GM13977 (cell line): ENCODE data around the gene ZNF467.

Experiments
- DNase-seq: peaks from one replicate; pipeline ENCODE4 v3.0.0; 2012; ENCODE audit warnings: low spot score
- in situ Hi-C: fragments of 300-500 bp; cut with MboI; formaldehyde crosslinking; loops from one replicate; pipeline ENCODE4 v1.12.0; 2022; ENCODE audit warnings: low sequenced_read_pairs, low pct_unique_long_range_greater_than_20kb, mixed read lengths, inconsistent platforms; ENCODE audit not compliant: unreplicated experiment
- TF ChIP-seq, protein P1 (sequence below): IDR thresholded peaks from 2 replicates; pipeline ENCODE4 v1.5.1; 2012; ENCODE audit warnings: mild to moderate bottlenecking, control low read depth; ENCODE audit not compliant: insufficient read depth; ENCODE audit errors: extremely low read depth, missing control alignments

The ZNF467 gene

DNA sequence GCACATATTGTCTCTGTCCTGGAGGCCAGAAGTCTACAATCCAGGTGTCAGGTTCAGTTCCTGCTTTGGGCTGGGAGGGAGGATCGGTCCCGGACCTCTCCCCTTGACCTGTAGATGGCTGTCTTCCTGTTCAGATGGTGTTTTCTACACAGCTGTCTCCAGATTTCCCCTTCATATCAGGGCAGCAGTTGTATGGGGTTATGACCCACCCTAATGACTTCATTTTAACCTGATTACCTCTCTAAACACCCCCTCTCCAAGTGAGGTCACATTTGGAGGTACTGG, 38.7 kb downstream of the ZNF467 start:
- no peak for DNase-seq
- in situ Hi-C loops, result no loop called here
- TF ChIP-seq, protein P1, sequence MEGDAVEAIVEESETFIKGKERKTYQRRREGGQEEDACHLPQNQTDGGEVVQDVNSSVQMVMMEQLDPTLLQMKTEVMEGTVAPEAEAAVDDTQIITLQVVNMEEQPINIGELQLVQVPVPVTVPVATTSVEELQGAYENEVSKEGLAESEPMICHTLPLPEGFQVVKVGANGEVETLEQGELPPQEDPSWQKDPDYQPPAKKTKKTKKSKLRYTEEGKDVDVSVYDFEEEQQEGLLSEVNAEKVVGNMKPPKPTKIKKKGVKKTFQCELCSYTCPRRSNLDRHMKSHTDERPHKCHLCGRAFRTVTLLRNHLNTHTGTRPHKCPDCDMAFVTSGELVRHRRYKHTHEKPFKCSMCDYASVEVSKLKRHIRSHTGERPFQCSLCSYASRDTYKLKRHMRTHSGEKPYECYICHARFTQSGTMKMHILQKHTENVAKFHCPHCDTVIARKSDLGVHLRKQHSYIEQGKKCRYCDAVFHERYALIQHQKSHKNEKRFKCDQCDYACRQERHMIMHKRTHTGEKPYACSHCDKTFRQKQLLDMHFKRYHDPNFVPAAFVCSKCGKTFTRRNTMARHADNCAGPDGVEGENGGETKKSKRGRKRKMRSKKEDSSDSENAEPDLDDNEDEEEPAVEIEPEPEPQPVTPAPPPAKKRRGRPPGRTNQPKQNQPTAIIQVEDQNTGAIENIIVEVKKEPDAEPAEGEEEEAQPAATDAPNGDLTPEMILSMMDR, result no peak

DNA sequence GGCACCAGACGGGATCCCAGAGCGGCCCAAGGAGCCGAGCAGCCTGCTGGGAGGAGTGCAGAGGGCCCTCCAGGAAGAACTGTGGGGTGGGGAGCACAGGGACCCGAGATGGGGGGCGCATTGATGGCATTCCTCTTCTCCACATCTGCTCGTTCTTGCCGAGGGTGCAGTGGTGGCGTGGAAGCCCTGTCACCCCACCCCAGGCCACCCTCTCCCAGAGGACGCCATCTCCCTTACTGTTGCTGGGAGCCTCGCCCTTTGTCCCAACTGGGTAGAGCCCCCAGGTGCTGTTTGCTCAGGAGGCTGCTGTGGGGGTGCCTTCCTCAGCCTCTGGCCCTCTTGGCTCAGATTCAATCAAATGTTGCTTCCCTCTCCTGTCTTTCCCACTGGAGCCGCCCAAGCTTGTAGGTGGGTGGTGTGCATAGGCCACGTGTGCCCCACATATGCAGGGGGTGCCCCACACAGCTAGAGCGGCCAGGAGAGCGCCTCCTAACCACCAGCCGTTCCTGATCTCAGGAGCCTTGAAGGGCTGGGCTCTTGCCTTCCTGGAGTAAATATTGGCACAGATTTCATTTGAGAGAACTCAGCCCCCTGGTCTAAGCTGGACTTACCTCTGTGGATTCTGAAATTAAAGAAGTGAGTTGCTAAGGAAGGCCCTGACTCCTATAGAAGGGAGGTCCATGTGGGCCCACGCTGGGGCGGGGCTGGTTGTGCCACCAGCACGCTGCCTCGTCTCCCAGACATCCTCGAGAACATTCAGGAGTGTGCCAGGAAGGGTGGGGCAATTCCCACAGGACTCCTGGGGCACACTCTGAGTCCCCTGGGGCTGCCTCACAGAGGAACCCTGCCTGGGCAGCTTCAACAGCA, 39.2 kb downstream of the ZNF467 start:
- TF ChIP-seq, protein P1, result no peak
- in situ Hi-C loops, result no loop called here
- no peak for DNase-seq

DNA sequence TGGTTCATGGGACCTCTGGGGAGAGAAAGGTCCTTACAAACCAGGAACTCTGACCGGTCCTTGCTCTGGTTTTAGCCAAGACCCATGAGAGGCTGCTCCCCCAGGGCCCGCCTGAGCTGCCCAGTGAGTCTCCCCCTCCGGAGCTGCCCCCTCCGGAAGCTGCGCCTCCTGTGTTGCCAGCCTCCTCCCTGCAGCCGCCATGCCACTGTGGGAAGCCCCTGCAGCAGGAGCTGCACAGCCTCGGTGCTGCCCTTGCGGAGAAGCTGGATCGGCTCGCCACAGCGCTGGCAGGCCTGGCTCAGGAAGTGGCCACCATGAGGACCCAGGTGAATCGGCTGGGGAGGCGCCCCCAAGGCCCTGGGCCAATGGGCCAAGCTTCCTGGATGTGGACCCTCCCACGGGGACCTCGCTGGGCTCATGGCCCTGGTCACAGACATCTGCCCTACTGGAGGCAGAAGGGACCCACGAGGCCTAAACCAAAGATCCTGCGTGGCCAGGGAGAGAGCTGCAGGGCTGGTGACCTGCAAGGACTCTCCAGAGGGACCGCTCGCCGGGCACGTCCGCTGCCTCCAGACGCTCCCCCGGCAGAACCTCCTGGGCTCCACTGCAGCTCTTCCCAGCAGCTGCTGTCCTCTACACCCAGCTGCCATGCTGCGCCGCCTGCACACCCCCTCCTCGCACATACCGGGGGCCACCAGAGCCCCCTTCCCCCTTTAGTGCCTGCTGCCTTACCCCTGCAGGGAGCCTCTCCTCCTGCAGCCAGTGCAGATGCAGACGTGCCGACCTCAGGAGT, 40.1 kb downstream of the ZNF467 start:
- TF ChIP-seq, protein P1, result no peak
- DNase-seq, result no peak
- in situ Hi-C loops, result no loop called here

DNA sequence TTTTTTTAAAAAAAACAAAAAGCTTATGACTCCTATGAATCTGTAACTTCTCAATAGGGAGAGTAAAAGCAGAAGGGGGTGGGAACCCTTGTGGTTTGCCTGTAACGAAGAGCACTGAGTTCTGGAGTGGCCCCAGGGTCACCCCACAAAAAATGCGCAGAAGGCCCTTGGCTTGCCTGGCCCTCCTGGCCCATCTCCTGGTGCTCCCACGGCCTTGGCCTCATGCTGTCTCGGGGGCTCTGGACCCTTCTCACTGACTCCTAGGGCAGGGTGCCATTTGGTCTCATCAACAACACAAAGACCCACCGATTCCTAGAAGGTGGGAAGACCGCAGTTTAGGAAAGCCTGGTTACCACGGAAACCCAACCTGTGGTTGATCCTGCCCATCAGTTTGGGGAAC, 40.8 kb downstream of the ZNF467 start:
- no peak for DNase-seq
- TF ChIP-seq, protein P1, result no peak
- in situ Hi-C loops, result no loop called here

DNA sequence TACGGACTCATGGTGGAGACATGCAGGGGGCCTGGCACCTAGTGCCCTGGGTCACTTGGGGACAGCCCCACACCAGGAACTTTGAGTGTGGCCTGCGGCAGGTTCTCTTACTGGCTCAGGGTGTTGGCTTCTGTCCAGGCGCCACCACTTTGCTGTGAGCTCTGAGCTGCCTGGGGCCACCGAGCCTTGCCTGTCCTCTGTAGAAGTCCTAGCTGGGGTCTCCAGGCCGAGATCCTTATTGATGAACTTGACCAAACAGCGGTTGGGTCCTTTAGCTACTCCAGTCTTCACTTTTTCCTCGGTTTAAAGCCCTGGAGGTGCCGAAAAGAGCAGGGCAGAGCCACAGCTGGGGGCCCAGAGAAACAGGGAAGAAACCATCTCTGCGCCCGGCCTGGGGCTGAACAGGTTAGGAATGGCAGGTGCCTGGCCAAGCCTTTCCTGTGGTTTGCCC, 41.3 kb downstream of the ZNF467 start:
- no peak for DNase-seq
- TF ChIP-seq, protein P1, result no peak
- in situ Hi-C loops, result no loop called here

DNA sequence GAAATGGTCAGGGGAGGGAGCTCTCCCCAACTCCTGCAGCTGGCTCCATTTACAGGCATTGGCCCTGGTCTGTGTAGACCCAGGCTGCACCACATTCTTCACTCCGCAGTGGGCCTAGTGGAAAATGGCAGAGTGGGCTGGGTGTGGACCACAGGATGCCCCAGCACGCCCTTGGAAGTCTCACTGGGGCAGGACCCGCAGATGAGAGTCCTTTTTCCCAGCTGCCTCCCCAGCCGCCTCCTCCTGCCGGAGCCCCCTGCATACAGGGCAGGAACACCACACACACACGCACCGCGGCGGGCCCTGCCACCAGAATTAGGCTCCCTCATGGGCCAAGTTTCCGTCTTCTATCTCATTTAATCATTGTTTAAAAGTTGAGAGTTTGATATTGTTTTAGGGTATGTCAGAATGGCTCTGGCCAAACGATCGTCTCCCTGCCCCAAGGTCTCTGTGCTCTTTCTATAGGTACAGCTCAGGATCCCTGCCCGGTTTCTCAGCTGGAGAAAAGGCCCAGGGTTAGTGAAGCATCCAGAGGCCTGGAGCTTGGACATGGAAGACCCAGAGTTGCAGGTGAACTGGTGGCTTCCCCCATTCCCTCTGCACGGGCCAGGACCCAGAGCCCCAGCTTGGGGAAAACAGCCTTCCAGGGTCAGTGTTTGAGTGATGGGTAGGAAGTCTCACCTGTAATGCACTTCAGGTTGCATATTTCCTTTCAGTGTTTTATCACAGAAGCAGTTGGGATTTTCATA, 42.0 kb downstream of the ZNF467 start:
- in situ Hi-C loops, result no loop called here
- TF ChIP-seq, protein P1, result no peak
- no peak for DNase-seq
